Neural cell (in vitro differentiated cells): Measurements from ENCODE around the gene RBFA. TPM values are rescaled to one million over a fixed set of nuclear protein-coding genes. Genes with fewer than 3 reads are reported as not detected.

Experiments used
- H2AFZ ChIP-seq: fragments of 200-600, 300-800 bp; sonication (generic), shearing (Covaris generic); 2 replicates; pipeline ENCODE4 v1.6.0; 2014; ENCODE audit warnings: low read depth, mild to moderate bottlenecking, antibody characterized with exemption, low read length, moderate library complexity
- H3F3A ChIP-seq: fragments of 200-600 bp; shearing (Covaris generic); 2 replicates; pipeline ENCODE4 v1.6.1; 2016; ENCODE audit warnings: mild to moderate bottlenecking, moderate library complexity, mixed read lengths, antibody characterized with exemption, low read length; ENCODE audit not compliant: insufficient read depth, poor library complexity, severe bottlenecking
- H3K27ac ChIP-seq: fragments of 200-600, 300-800 bp; sonication (generic), shearing (Covaris generic); 2 replicates; pipeline ENCODE4 v1.5.1; 2014; ENCODE audit warnings: mild to moderate bottlenecking, low read length, moderate library complexity
- H3K27me3 ChIP-seq: fragments of 300-800, 200-600 bp; sonication (generic), shearing (Covaris generic); 2 replicates; pipeline ENCODE4 v1.6.0; 2014; ENCODE audit warnings: mild to moderate bottlenecking, low read depth, low read length, moderate library complexity; ENCODE audit not compliant: insufficient read depth
- H3K36me3 ChIP-seq: fragments of 300-800, 200-600 bp; sonication (generic), shearing (Covaris generic); 2 replicates; pipeline ENCODE4 v1.5.1; 2014; ENCODE audit warnings: mild to moderate bottlenecking, antibody characterized with exemption, low read length, moderate library complexity; ENCODE audit not compliant: insufficient read depth
- H3K4me2 ChIP-seq: fragments of 300-800, 200-600 bp; sonication (generic), shearing (Covaris generic); 2 replicates; pipeline ENCODE4 v1.6.0; 2014; ENCODE audit warnings: mild to moderate bottlenecking, low read length
- H3K4me3 ChIP-seq: fragments of 300-800, 200-600 bp; sonication (generic), shearing (Covaris generic); 2 replicates; pipeline ENCODE4 v1.5.1; 2014; ENCODE audit warnings: mild to moderate bottlenecking, low read length, moderate library complexity
- H3K79me2 ChIP-seq: fragments of 200-600 bp; shearing (Covaris generic); replicated peaks from 2 replicates; pipeline ENCODE4 v1.6.0; 2014; ENCODE audit warnings: mild to moderate bottlenecking, low read length, moderate library complexity; ENCODE audit not compliant: insufficient read depth
- H3K9ac ChIP-seq: fragments of 300-800, 200-600 bp; sonication (generic), shearing (Covaris generic); 2 replicates; pipeline ENCODE4 v1.6.1; 2016; ENCODE audit warnings: mild to moderate bottlenecking, low read length, mixed read lengths
- H3K9me2 ChIP-seq: fragments of 200-600 bp; shearing (Covaris generic); 2 replicates; pipeline ENCODE4 v1.6.1; 2016; ENCODE audit warnings: mild to moderate bottlenecking, low read length, mixed read lengths; ENCODE audit not compliant: insufficient read depth
- H3K9me3 ChIP-seq: fragments of 200-600, 300-800 bp; sonication (generic), shearing (Covaris generic); 2 replicates; pipeline ENCODE4 v1.6.1; 2016; ENCODE audit warnings: mild to moderate bottlenecking, mixed run types, low read length, moderate library complexity, mixed read lengths
- H4K20me1 ChIP-seq: fragments of 200-600 bp; shearing (Covaris generic); 2 replicates; pipeline ENCODE4 v1.6.1; 2016; ENCODE audit warnings: mild to moderate bottlenecking, mixed run types; ENCODE audit not compliant: insufficient read depth
- EP300 ChIP-seq: fragments of 450-650 bp; conservative IDR thresholded peaks from 2 replicates; pipeline ENCODE4 v1.6.1; 2014; ENCODE audit warnings: antibody characterized with exemption, mild to moderate bottlenecking, moderate library complexity; ENCODE audit not compliant: poor library complexity, severe bottlenecking
- EZH2 ChIP-seq: fragments of 200-600, 300-800 bp; shearing (Covaris generic), sonication (generic); IDR thresholded peaks from 2 replicates; pipeline ENCODE4 v1.6.1; 2014; ENCODE audit warnings: antibody characterized with exemption, low read length, borderline replicate concordance, mild to moderate bottlenecking; ENCODE audit not compliant: insufficient read depth, poor library complexity, severe bottlenecking
- MXI1 ChIP-seq: fragments of 450-650 bp; conservative IDR thresholded peaks from 2 replicates; pipeline ENCODE4 v1.6.1; 2014; ENCODE audit warnings: antibody characterized with exemption, mild to moderate bottlenecking; ENCODE audit not compliant: poor library complexity, severe bottlenecking
- POLR2AphosphoS5 ChIP-seq: IDR thresholded peaks from 2 replicates; pipeline ENCODE4 v1.6.1; 2012
- RAD21 ChIP-seq: fragments of 450-650 bp; conservative IDR thresholded peaks from 2 replicates; pipeline ENCODE4 v1.6.1; 2014; ENCODE audit warnings: antibody characterized with exemption, mild to moderate bottlenecking, moderate library complexity
- SMC3 ChIP-seq: fragments of 450-650 bp; conservative IDR thresholded peaks from 2 replicates; pipeline ENCODE4 v1.6.1; 2014; ENCODE audit warnings: antibody characterized with exemption, mild to moderate bottlenecking, moderate library complexity; ENCODE audit not compliant: poor library complexity
- TAF1 ChIP-seq: IDR thresholded peaks from 2 replicates; pipeline ENCODE4 v1.6.1; 2012; ENCODE audit warnings: low read depth
- polyA plus RNA-seq: library from polyadenylated mRNA; depleted of rRNA; stranded (reverse); fragments of >200 nt; gene quantifications from 2 replicates; pipeline ENCODE4 v1.2.3, GENCODE V29; 2014
- TF ChIP-seq, protein P1 (sequence below): IDR thresholded peaks from 2 replicates; pipeline ENCODE4 v1.6.1; 2012; ENCODE audit warnings: borderline replicate concordance
- TF ChIP-seq, protein P2 (sequence below): fragments of 450-650 bp; IDR thresholded peaks from 2 replicates; pipeline ENCODE4 v1.5.1; 2014; ENCODE audit warnings: antibody characterized with exemption, mild to moderate bottlenecking, moderate library complexity; ENCODE audit not compliant: poor library complexity, severe bottlenecking

The RBFA gene
- polyA plus RNA-seq, 1 donor from 2014 or later, result 78.1 TPM

DNA sequence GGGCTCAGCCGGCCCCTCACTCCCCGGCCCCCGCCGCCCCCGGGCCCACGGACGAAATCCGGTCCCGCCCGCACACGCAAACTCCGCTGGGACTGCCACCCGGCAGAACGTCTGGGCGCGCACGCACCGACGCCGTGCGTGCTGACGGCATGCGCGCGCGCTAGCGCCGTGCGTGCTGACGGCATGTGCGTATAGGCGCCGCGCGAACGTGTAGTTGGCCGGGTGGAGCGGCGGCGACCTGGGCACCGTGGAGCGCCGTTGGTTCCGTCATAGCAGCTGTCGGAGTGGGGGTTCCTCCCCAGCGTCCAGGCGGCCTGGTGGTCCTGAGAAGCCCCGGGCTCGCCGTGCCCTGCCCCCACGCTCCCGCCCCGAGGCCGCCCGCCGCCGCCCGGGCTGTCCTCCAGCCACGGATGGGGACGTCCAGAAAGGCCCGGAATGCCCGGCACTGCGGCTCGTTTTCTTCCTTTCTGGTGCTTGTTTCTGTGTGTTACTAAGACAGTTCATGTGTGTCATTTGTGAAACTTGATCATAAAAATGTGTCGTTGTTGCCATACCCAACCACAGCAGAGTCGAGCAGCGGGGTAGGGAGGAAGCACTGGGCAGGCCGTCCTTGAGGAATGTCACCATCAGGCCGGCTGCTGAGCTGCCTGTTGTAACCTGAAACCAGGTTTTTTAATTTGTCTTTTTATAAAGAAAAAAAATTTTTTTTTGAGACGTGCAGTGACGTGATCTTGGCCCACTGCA, 45.6 kb upstream of the RBFA start, which contains the start of gene TXNL4A:
TSS of gene TXNL4A (minus strand) at position 113 of the 744 bp plus-strand sequence. CDS start 171 bp downstream, outside the sequence.
- H3K9ac ChIP-seq, result peak within 1 kb of the TSS; percentile 94
- peak within 1 kb of the TSS; percentile 92 for H3K27ac ChIP-seq
- no peaks in the 10 kb centered on the region for H3K27me3 ChIP-seq
- H3K36me3 ChIP-seq, result no peaks in the 10 kb centered on the region
- H2AFZ ChIP-seq, result peak within 1 kb of the TSS; percentile 91
- H3K79me2 ChIP-seq, result peaks cover 45% of the 10 kb centered on the region
- H3K9me3 ChIP-seq, result no peaks in the 10 kb centered on the region
- H3K4me3 ChIP-seq, result peak within 1 kb of the TSS; percentile 100
- peak within 1 kb of the TSS; percentile 80 for H3K4me2 ChIP-seq
- TF ChIP-seq RAD21 (peak; percentile 3), MXI1 (peak; percentile 85), EZH2 (no peak), EP300 (peak; percentile 54), TAF1 (peak; percentile 49), SMC3 (no peak), POLR2AphosphoS5 (peak; percentile 95)
- TF ChIP-seq, protein P1, sequence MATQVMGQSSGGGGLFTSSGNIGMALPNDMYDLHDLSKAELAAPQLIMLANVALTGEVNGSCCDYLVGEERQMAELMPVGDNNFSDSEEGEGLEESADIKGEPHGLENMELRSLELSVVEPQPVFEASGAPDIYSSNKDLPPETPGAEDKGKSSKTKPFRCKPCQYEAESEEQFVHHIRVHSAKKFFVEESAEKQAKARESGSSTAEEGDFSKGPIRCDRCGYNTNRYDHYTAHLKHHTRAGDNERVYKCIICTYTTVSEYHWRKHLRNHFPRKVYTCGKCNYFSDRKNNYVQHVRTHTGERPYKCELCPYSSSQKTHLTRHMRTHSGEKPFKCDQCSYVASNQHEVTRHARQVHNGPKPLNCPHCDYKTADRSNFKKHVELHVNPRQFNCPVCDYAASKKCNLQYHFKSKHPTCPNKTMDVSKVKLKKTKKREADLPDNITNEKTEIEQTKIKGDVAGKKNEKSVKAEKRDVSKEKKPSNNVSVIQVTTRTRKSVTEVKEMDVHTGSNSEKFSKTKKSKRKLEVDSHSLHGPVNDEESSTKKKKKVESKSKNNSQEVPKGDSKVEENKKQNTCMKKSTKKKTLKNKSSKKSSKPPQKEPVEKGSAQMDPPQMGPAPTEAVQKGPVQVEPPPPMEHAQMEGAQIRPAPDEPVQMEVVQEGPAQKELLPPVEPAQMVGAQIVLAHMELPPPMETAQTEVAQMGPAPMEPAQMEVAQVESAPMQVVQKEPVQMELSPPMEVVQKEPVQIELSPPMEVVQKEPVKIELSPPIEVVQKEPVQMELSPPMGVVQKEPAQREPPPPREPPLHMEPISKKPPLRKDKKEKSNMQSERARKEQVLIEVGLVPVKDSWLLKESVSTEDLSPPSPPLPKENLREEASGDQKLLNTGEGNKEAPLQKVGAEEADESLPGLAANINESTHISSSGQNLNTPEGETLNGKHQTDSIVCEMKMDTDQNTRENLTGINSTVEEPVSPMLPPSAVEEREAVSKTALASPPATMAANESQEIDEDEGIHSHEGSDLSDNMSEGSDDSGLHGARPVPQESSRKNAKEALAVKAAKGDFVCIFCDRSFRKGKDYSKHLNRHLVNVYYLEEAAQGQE, result peak; percentile 47
- TF ChIP-seq, protein P2, sequence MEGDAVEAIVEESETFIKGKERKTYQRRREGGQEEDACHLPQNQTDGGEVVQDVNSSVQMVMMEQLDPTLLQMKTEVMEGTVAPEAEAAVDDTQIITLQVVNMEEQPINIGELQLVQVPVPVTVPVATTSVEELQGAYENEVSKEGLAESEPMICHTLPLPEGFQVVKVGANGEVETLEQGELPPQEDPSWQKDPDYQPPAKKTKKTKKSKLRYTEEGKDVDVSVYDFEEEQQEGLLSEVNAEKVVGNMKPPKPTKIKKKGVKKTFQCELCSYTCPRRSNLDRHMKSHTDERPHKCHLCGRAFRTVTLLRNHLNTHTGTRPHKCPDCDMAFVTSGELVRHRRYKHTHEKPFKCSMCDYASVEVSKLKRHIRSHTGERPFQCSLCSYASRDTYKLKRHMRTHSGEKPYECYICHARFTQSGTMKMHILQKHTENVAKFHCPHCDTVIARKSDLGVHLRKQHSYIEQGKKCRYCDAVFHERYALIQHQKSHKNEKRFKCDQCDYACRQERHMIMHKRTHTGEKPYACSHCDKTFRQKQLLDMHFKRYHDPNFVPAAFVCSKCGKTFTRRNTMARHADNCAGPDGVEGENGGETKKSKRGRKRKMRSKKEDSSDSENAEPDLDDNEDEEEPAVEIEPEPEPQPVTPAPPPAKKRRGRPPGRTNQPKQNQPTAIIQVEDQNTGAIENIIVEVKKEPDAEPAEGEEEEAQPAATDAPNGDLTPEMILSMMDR, result no peak
- H4K20me1 ChIP-seq, result peaks cover 4% of the 10 kb centered on the region
- H3K9me2 ChIP-seq, result no peaks in the 10 kb centered on the region
- no peaks in the 10 kb centered on the region for H3F3A ChIP-seq

DNA sequence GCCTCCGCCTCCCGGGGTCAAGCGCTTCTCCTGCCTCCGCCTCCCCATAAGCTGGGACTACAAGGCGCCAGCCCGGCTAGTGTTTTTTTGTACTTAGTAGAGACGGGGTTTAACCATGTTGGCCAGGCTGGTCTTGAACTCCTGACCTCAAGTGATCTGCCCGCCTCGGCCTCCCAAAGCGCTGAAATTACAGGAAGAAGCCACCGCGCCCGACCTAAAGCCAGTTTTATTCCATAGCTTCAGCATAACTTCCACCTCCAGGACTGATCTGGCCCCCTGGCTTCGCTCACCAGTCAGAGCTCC, 45.1 kb upstream of the RBFA start:
- H3K36me3 ChIP-seq, result no peaks in the 10 kb centered on the region
- H3F3A ChIP-seq, result no peaks in the 10 kb centered on the region
- peak overlapping the region; percentile 92 for H3K27ac ChIP-seq
- H3K4me2 ChIP-seq, result peak overlapping the region; percentile 80
- H3K4me3 ChIP-seq, result peak overlapping the region; percentile 100
- H4K20me1 ChIP-seq, result peaks cover 2% of the 10 kb centered on the region
- peak overlapping the region; percentile 94 for H3K9ac ChIP-seq
- H2AFZ ChIP-seq, result no peak overlapping the region
- H3K27me3 ChIP-seq, result no peaks in the 10 kb centered on the region
- TF ChIP-seq, protein P2, result no peak
- TF ChIP-seq MXI1 (no peak), SMC3 (no peak), EP300 (no peak), TAF1 (no peak), POLR2AphosphoS5 (no peak), RAD21 (no peak), EZH2 (no peak)
- TF ChIP-seq, protein P1, result no peak
- H3K79me2 ChIP-seq, result peaks cover 40% of the 10 kb centered on the region
- no peaks in the 10 kb centered on the region for H3K9me3 ChIP-seq
- H3K9me2 ChIP-seq, result no peaks in the 10 kb centered on the region
